Kidney epithelial cell (primary cell): Measurements from ENCODE around the gene RGPD8. TPM values are rescaled to one million over a fixed set of nuclear protein-coding genes. Genes with fewer than 3 reads are reported as not detected.
A peak's percentile ranks its signal among the peaks of the same experiment; 100 is the strongest.
"Not testable (repeated sequence)": the region's sequence is repeated elsewhere in the genome, so short reads cannot be mapped to it uniquely, and the experiment has no call there.

ENCODE experiments used
- DNase-seq: peaks from one replicate; pipeline ENCODE4 v3.0.0-alpha.2; 2010; ENCODE audit warnings: low read depth
- H3K27me3 ChIP-seq: 2 replicates; pipeline ENCODE4 v1.6.0; 2011; ENCODE audit warnings: low read length; ENCODE audit not compliant: control insufficient read depth, insufficient read depth
- H3K36me3 ChIP-seq: 2 replicates; pipeline ENCODE4 v1.5.1; 2011; ENCODE audit warnings: low read length; ENCODE audit not compliant: control insufficient read depth, insufficient read depth
- H3K4me3 ChIP-seq: 2 replicates; pipeline ENCODE4 v1.5.1; 2011; ENCODE audit warnings: low read depth, mild to moderate bottlenecking, control low read depth, low read length
- CTCF ChIP-seq: IDR thresholded peaks from 2 replicates; pipeline ENCODE4 v1.5.1; 2011; ENCODE audit warnings: mild to moderate bottlenecking, moderate library complexity, low read length, control low read depth, inconsistent platforms; ENCODE audit not compliant: insufficient read depth, poor library complexity, severe bottlenecking
- total RNA-seq: library from RNA; depleted of rRNA; stranded (reverse); fragments of >200 nt; gene quantifications from 2 replicates; pipeline ENCODE4 v1.2.3, GENCODE V29; 2015

The RGPD8 gene
- total RNA-seq: 6.5 and 7.7 TPM in 2 replicates

DNA sequence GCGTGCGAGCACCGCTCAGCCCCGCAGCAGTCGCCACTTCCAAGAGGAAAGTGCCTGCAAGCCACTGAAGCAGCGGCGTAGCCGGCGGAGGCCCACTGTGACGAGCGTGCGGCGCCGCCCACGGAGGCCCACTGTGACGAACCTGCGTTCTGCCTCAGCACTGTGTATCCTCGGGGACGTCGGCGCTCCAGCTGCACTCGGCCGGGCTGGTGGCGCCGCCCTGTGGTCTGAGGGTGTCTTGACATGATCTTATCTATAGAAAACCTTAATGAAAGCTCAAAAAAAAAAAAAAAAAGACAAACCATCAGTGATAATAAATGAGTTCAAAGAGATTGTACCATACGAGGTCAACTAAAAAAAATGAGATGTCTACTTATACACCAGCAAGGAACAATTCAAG is at the start of gene RGPD8:
Gene RGPD8 (minus strand): TSS at position 166 of the 400 bp plus-strand sequence. CDS start 192 bp downstream, outside the sequence.
- DNase-seq: peak; percentile 29
- peak; percentile 61 for TF ChIP-seq CTCF
- H3K4me3 ChIP-seq: peak within 1 kb of the TSS; percentile 37
- H3K36me3 ChIP-seq, H3K27me3 ChIP-seq: not testable (repeated sequence)

- Histone ChIP-seq H3K27me3 (no peaks in the 10 kb centered on the region), H3K36me3 (peaks cover 1% of the 10 kb centered on the region), H3K4me3 (peak overlapping the region; percentile 80)
- no peak for TF ChIP-seq CTCF
- DNase-seq: peak; percentile 41
These were observed 49.6 kb upstream of the RGPD8 start for GRCh38 chr2:112483042-112483473.

GRCh38 chr2:112482309-112483041 is 49.0 kb upstream of the RGPD8 start:
- Histone ChIP-seq H3K4me3 (peak overlapping the region; percentile 80), H3K27me3 (no peaks in the 10 kb centered on the region), H3K36me3 (peaks cover 1% of the 10 kb centered on the region)
- no peak for DNase-seq
- TF ChIP-seq CTCF: no peak

DNA sequence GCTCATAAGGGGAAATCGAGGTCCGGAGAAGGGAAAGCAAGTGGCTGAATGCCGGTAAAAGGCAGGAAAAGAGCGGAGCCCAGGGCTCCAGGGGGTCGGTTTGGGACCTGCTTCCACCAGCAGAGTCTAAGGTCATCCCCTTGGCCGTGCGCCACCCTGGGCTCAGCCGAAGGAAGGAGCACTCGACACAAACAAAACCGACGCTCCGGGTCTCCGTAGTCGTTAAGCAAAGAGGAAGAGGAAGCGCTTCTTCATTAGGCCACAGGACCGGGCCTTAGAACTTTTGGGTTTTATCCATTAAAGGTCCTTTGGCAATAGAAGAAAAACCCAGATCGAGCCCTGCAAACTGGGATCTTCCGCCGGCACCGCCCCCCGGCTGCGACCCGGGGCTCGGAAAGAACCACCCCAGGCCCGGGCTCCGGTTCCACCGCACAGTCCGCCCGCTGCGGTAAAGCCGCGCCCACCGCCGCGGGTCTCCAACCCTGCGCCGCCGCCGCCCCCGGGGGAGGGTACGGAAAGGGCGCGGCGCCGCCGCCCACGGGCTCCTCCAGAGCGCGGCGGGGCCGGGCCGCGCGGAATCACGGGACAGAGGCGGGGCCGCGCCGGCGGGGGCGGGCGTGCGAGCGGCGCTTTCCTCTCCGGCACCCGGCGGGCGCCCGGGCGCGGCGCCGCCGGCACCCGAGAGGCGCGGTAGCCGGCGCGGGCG is 48.2 kb upstream of the RGPD8 start, which contains the start of gene TTL:
Gene TTL (plus strand): TSS at position 629 of the 706 bp plus-strand sequence. CDS start 189 bp downstream, outside the sequence.
- DNase-seq: no peak
- TF ChIP-seq CTCF: no peak
- Histone ChIP-seq H3K36me3 (peaks cover 1% of the 10 kb centered on the region), H3K27me3 (no peaks in the 10 kb centered on the region), H3K4me3 (peak within 1 kb of the TSS; percentile 80)

- H3K4me3 ChIP-seq: peak overlapping the region; percentile 80
- no peaks in the 10 kb centered on the region for H3K27me3 ChIP-seq
- no peak for DNase-seq
- TF ChIP-seq CTCF: peak; percentile 84
- peaks cover under 1% of the 10 kb centered on the region for H3K36me3 ChIP-seq
These were observed 47.6 kb upstream of the RGPD8 start for GRCh38 chr2:112481050-112481527.
